K562 (cell line): ENCODE measurements around the gene A2ML1. TPM values are rescaled to one million over a fixed set of nuclear protein-coding genes. Genes with fewer than 3 reads are reported as not detected.

Source experiments
- CREBBP ChIP-seq: IDR thresholded peaks from one replicate; pipeline ENCODE4 v1.6.1; 2012; ENCODE audit warnings: low read depth, mild to moderate bottlenecking, control low read depth, inconsistent platforms, low read length
- CUX1 ChIP-seq: fragments of 200-800 bp; sonication (Bioruptor generic); IDR thresholded peaks from 2 replicates; pipeline ENCODE4 v1.6.1; 2016; ENCODE audit warnings: missing genetic modification characterization, missing compliant biosample characterization
- ILF3 ChIP-seq: fragments of 450-650 bp; IDR thresholded peaks from 2 replicates; pipeline ENCODE4 v1.6.1; 2018; ENCODE audit warnings: antibody characterized with exemption, mild to moderate bottlenecking, moderate library complexity, borderline replicate concordance
- KLF1 ChIP-seq: fragments of 450-650 bp; IDR thresholded peaks from 2 replicates; pipeline ENCODE4 v1.6.1; 2016; ENCODE audit warnings: missing genetic modification characterization, missing compliant biosample characterization
- MNT ChIP-seq, 2 experiments: fragments of 450-650 bp; conservative IDR thresholded peaks; 2 replicates each; pipeline ENCODE4 v1.6.1; 2017; ENCODE audit warnings: mild to moderate bottlenecking in 2 of 2, moderate library complexity in 2 of 2
- NUFIP1 ChIP-seq: fragments of 450-650 bp; IDR thresholded peaks from 2 replicates; pipeline ENCODE4 v1.6.1; 2018; ENCODE audit not compliant: partially characterized antibody
- PBX2 ChIP-seq, 2 experiments: IDR thresholded peaks in 1 of 2; conservative IDR thresholded peaks in 1 of 2; 2 replicates each; pipeline ENCODE4 v1.6.1; 2016; ENCODE audit warnings: low read depth in 2 of 2, mild to moderate bottlenecking in 1 of 2, missing compliant biosample characterization in 1 of 2, missing genetic modification characterization in 1 of 2, moderate library complexity in 1 of 2
- POLR2H ChIP-seq: IDR thresholded peaks from 2 replicates; pipeline ENCODE4 v1.6.1; 2016; ENCODE audit warnings: missing genetic modification characterization, low read depth, mild to moderate bottlenecking, control low read depth, missing compliant biosample characterization, moderate library complexity
- POLR3A ChIP-seq: IDR thresholded peaks from 2 replicates; pipeline ENCODE4 v1.6.1; 2011; ENCODE audit warnings: borderline replicate concordance, mild to moderate bottlenecking, moderate library complexity; ENCODE audit not compliant: insufficient read length, insufficient read depth; ENCODE audit errors: extremely low read depth
- SMAD1 ChIP-seq: fragments of 150-350 bp; IDR thresholded peaks from 2 replicates; pipeline ENCODE4 v1.6.1; 2014; ENCODE audit warnings: low read length, low read depth; ENCODE audit not compliant: partially characterized antibody
- SMAD2 ChIP-seq: fragments of 150-350 bp; IDR thresholded peaks from 2 replicates; pipeline ENCODE4 v1.6.1; 2014; ENCODE audit warnings: low read depth, mild to moderate bottlenecking, low read length
- TBL1XR1 ChIP-seq, 2 experiments: IDR thresholded peaks; 2 replicates each; pipeline ENCODE4 v1.6.1; 2012; ENCODE audit warnings: improper control_type of control experiment in 2 of 2, low read length in 2 of 2, mild to moderate bottlenecking in 1 of 2
- U2AF2 ChIP-seq: fragments of 200-400 bp; formaldehyde crosslinking; optimal IDR thresholded peaks from 2 replicates; pipeline ENCODE3; 2017; ENCODE audit warnings: low read depth, mild to moderate bottlenecking, low read length
- ZBTB8A ChIP-seq: fragments of 450-650 bp; IDR thresholded peaks from 2 replicates; pipeline ENCODE4 v1.6.1; 2018; ENCODE audit warnings: mild to moderate bottlenecking, moderate library complexity; ENCODE audit not compliant: partially characterized antibody
- ZNF174 ChIP-seq: fragments of 250-450 bp; sonication (Bioruptor Pico); IDR thresholded peaks from 2 replicates; pipeline ENCODE4 v1.4.0; 2020; ENCODE audit warnings: mild to moderate bottlenecking
- ZNF274 ChIP-seq: IDR thresholded peaks from 2 replicates; pipeline ENCODE4 v1.6.1; 2011; ENCODE audit warnings: low read depth, mild to moderate bottlenecking, low read length, moderate library complexity, borderline replicate concordance
- ZNF280B ChIP-seq: fragments of 250-450 bp; sonication (Bioruptor Pico); IDR thresholded peaks from 2 replicates; pipeline ENCODE4 v1.5.1; 2021; ENCODE audit warnings: mild to moderate bottlenecking
- polyA plus RNA-seq, 8 experiments: library from polyadenylated mRNA; depleted of rRNA in 4 of 8; stranded (reverse) in 5 of 8; unstranded in 3 of 8; fragments of >200 nt; fragmentation: Nextera tagmentation in 2 of 8; fragmentation: Illumina TruSeq in 1 of 8; extraction: Ambion mirVana in 2 of 8; extraction: Trizol in 1 of 8; gene quantifications; 2 replicates each; pipeline versions ENCODE4 v1.2.1 to v1.2.3, GENCODE V29; 2011 to 2014; ENCODE audit warnings: inconsistent platforms in 1 of 8, missing spikeins in 1 of 8
- total RNA-seq, 7 experiments: library from RNA; depleted of rRNA in 6 of 7; stranded (reverse); fragments of >200 nt in 6 of 7; fragmentation: Illumina TruSeq in 2 of 7; extraction: Trizol in 2 of 7; gene quantifications; 2 replicates each; pipeline versions ENCODE4 v1.2.1 to v1.2.3, GENCODE V29; 2011 to 2021; ENCODE audit warnings: low replicate concordance in 1 of 7

Gene A2ML1
- total and polyA plus RNA-seq, 9 of the 15 experiments (the other 6 are each of a cell fraction or from before 2014, with no cell fraction given) = 0.04 to 0.47 (median 0.13) TPM

- 0 out of 4 replicates have a peak, but pooled peaks of 1 of the 2 experiments have one; percentile 25 for TF ChIP-seq MNT (conservative IDR thresholded peaks at IDR 0.05)
- TF ChIP-seq SMAD2 = no peak
- no peak for TF ChIP-seq PBX2 (CRISPR knock-in tag; IDR thresholded peaks at IDR 0.05; ENCODE audit: low read depth)
- no peak for TF ChIP-seq PBX2 (tag; conservative IDR thresholded peaks at IDR 0.05; ENCODE audit: low read depth)
- TF ChIP-seq TBL1XR1 (IDR thresholded peaks at IDR 0.05; ENCODE audit: low read length in 2 of 2) = no peak
- TF ChIP-seq SMAD1 = no peak
- TF ChIP-seq ZNF280B (CRISPR knock-in tag) = no peak
- no peak for TF ChIP-seq POLR3A
- no peak for TF ChIP-seq CUX1
- TF ChIP-seq POLR2H (tag) = no peak
- no peak for TF ChIP-seq ZBTB8A
- no peak for TF ChIP-seq ZNF274
- no peak for TF ChIP-seq KLF1 (tag)
- TF ChIP-seq NUFIP1 = no peak
- TF ChIP-seq ILF3 = no peak
- no peak for TF ChIP-seq CREBBP
- no peak for TF ChIP-seq U2AF2
- no peak for TF ChIP-seq ZNF174 (CRISPR knock-in tag)
Observed at GRCh38 chr12:8844665-8845064, 22.2 kb downstream of the A2ML1 start (continued).
